GM18870 (cell line): ENCODE data around the gene SPAAR.
"Not testable (repeated sequence)": the region's sequence is repeated elsewhere in the genome, so short reads cannot be mapped to it uniquely, and the experiment has no call there.

Experiments used
- ATAC-seq: cut with Tn5 transposase; IDR thresholded peaks from one replicate; pipeline ENCODE4 v1.9.1; 2021; ENCODE audit warnings: moderate library complexity; ENCODE audit not compliant: unreplicated experiment

SPAAR gene

GRCh38 chr9:35909274-35909673 is at the start of gene SPAAR:
Gene SPAAR (plus strand): TSS chr9:35909490. CDS start chr9:35910464, 974 bp downstream.
- no peak for ATAC-seq

GRCh38 chr9:35859990-35860339 is 49.3 kb upstream of the SPAAR start:
- ATAC-seq: no peak

- ATAC-seq: no peak
These were observed 48.0 kb upstream of the SPAAR start for GRCh38 chr9:35861161-35861897.

- no peak for ATAC-seq
These were observed 47.0 kb upstream of the SPAAR start for GRCh38 chr9:35862328-35862727.

- ATAC-seq: no peak
These were observed 45.7 kb upstream of the SPAAR start for GRCh38 chr9:35863583-35863982.

GRCh38 chr9:35864695-35865255 is 44.5 kb upstream of the SPAAR start:
- no peak for ATAC-seq

GRCh38 chr9:35867538-35867937 is 41.8 kb upstream of the SPAAR start:
- ATAC-seq: no peak

GRCh38 chr9:35868933-35869332 is 40.4 kb upstream of the SPAAR start:
- no peak for ATAC-seq

- ATAC-seq: no peak
These were observed 39.6 kb upstream of the SPAAR start for GRCh38 chr9:35869621-35870216.

- no peak for ATAC-seq
These were observed 38.9 kb upstream of the SPAAR start, which contains the start of gene OR13J1 for GRCh38 chr9:35870351-35870923. Gene OR13J1 (minus strand): TSS chr9:35870401. CDS start chr9:35870401, 0 bp downstream.

- ATAC-seq: no peak
These were observed 37.7 kb upstream of the SPAAR start for GRCh38 chr9:35871545-35871944.

GRCh38 chr9:35872505-35872904 is 36.8 kb upstream of the SPAAR start:
- no peak for ATAC-seq

- ATAC-seq: no peak
These were observed 26.9 kb upstream of the SPAAR start for GRCh38 chr9:35882263-35882848.

GRCh38 chr9:35882996-35883395 is 26.3 kb upstream of the SPAAR start:
- no peak for ATAC-seq

GRCh38 chr9:35884908-35885307 is 24.4 kb upstream of the SPAAR start:
- not testable (repeated sequence) for ATAC-seq

GRCh38 chr9:35891646-35892045 is 17.6 kb upstream of the SPAAR start:
- no peak for ATAC-seq

- ATAC-seq: no peak
These were observed 17.2 kb upstream of the SPAAR start for GRCh38 chr9:35892051-35892450.

- no peak for ATAC-seq
These were observed 12.7 kb upstream of the SPAAR start for GRCh38 chr9:35896570-35896969.

GRCh38 chr9:35897376-35898099 is 11.8 kb upstream of the SPAAR start:
- not testable (repeated sequence) for ATAC-seq

- no peak for ATAC-seq
These were observed 11.0 kb upstream of the SPAAR start for GRCh38 chr9:35898337-35898736.

GRCh38 chr9:35899021-35899420 is 10.3 kb upstream of the SPAAR start:
- ATAC-seq: no peak
